K562 (cell line): ENCODE data around the gene ZBTB7A. TPM values are rescaled to one million over a fixed set of nuclear protein-coding genes. Genes with fewer than 3 reads are reported as not detected.
A peak's percentile ranks its signal among the peaks of the same experiment; 100 is the strongest.

Experiments
- ATAC-seq: fragments of 200-7000 bp; cut with Tn5 transposase; 3 replicates; pipeline ENCODE4 v1.9.1; 2020; ENCODE audit warnings: moderate library complexity
- BruUV-seq: library from RNA; stranded (reverse); fragments of 400-500 nt; replicated peaks from 2 replicates; lab custom pipeline; 2021; lab: Mats Ljungman, UMichigan
- CTCF ChIA-PET: fragments of 300-600 bp; formaldehyde crosslinking; extraction: SDS; loops from one replicate; lab custom pipeline; 2021; ENCODE audit warnings: low intra/inter-chr PET ratio; lab: Yijun Ruan, JAX
- POLR2A ChIA-PET: fragments of 300-600, 350-650 bp; sonication (Branson Sonifier 250); formaldehyde crosslinking; extraction: SDS; loops from one replicate; lab custom pipeline; 2021; ENCODE audit warnings: antibody characterized with exemption, inconsistent platforms; lab: Yijun Ruan, JAX
- DNase-seq, 4 experiments: peaks; one replicate each; pipeline versions ENCODE4 v3.0.0 to v3.0.0-alpha.2; 2011 to 2018; ENCODE audit warnings: low spot score in 3 of 4, mixed read lengths in 3 of 4; ENCODE audit errors: extremely low read depth in 1 of 4
- FAIRE-seq: peaks from 2 replicates; lab custom pipeline; 2011; peaks lifted over from hg19 to GRCh38; lab: Jason Lieb, UNC
- H2AFZ ChIP-seq: 2 replicates; pipeline ENCODE4 v1.6.0; 2011; ENCODE audit warnings: low read depth, low read length, control low read depth, inconsistent platforms
- H3K27ac ChIP-seq: fragments of 200-600 bp; 3 replicates; pipeline ENCODE4 v1.8.0; 2011; ENCODE audit warnings: low read depth, mild to moderate bottlenecking, control low read depth, inconsistent platforms, low read length, moderate library complexity, mixed read lengths; ENCODE audit errors: extremely low read depth
- H3K27me3 ChIP-seq, 2 experiments: fragments of 300-600 bp in 1 of 2; 2 replicates in 1 of 2; 3 replicates in 1 of 2; pipeline versions ENCODE4 v1.6.0 to v1.8.0; 2011; ENCODE audit warnings: inconsistent platforms in 2 of 2, low read length in 2 of 2, mild to moderate bottlenecking in 1 of 2, mixed read lengths in 1 of 2, moderate library complexity in 1 of 2; ENCODE audit not compliant: control insufficient read depth in 2 of 2, insufficient read depth in 2 of 2
- H3K36me3 ChIP-seq: fragments of 300-600 bp; 3 replicates; pipeline ENCODE4 v1.8.0; 2011; ENCODE audit warnings: mild to moderate bottlenecking, low read length, inconsistent platforms; ENCODE audit not compliant: control insufficient read depth, insufficient read depth
- H3K4me1 ChIP-seq, 2 experiments: fragments of 200-600 bp in 1 of 2; replicated peaks in 1 of 2; 2 replicates in 1 of 2; 3 replicates in 1 of 2; pipeline versions ENCODE4 v1.5.1 to v1.8.0; 2011; ENCODE audit warnings: inconsistent platforms in 2 of 2, low read length in 2 of 2, mild to moderate bottlenecking in 1 of 2, mixed read lengths in 1 of 2, moderate library complexity in 1 of 2; ENCODE audit not compliant: control insufficient read depth in 2 of 2, insufficient read depth in 2 of 2
- H3K4me2 ChIP-seq: 2 replicates; pipeline ENCODE4 v1.6.1; 2011; ENCODE audit warnings: low read length, control low read depth, inconsistent platforms, mixed read lengths; ENCODE audit not compliant: insufficient read depth
- H3K4me3 ChIP-seq: fragments of 200-600 bp; sonication (generic), shearing (Covaris generic); 2 replicates; pipeline ENCODE4 v1.5.1; 2016; ENCODE audit warnings: control low read depth, inconsistent platforms
- H3K79me2 ChIP-seq: fragments of 200-600 bp; 3 replicates; pipeline ENCODE4 v1.8.0; 2011; ENCODE audit warnings: low read length, inconsistent platforms; ENCODE audit not compliant: control insufficient read depth, insufficient read depth
- H3K9ac ChIP-seq, 2 experiments: 2 replicates each; pipeline versions ENCODE4 v1.6.0 to v1.6.1; 2011; ENCODE audit warnings: low read depth in 2 of 2, low read length in 2 of 2, control low read depth in 1 of 2, inconsistent platforms in 1 of 2, mild to moderate bottlenecking in 1 of 2, mixed read lengths in 1 of 2; ENCODE audit not compliant: insufficient read depth in 1 of 2
- H3K9me1 ChIP-seq: one replicate; pipeline ENCODE4 v1.6.0; 2011; ENCODE audit warnings: inconsistent platforms, mild to moderate bottlenecking, low read length, moderate library complexity; ENCODE audit not compliant: control insufficient read depth, insufficient read depth
- H3K9me3 ChIP-seq: replicated peaks from 2 replicates; pipeline ENCODE4 v1.5.1; 2011; ENCODE audit warnings: low read depth, low read length, inconsistent platforms; ENCODE audit not compliant: control insufficient read depth, insufficient read depth
- H4K20me1 ChIP-seq: replicated peaks from 2 replicates; pipeline ENCODE4 v1.6.1; 2011; ENCODE audit warnings: low read length, inconsistent platforms, mixed read lengths; ENCODE audit not compliant: control insufficient read depth, insufficient read depth
- CHD1 ChIP-seq: fragments of 200-600 bp; sonication (generic); IDR thresholded peaks from one replicate; pipeline ENCODE4 v1.6.1; 2012; ENCODE audit warnings: mild to moderate bottlenecking, moderate library complexity, low read length, inconsistent platforms
- PHB2 ChIP-seq: fragments of 450-650 bp; IDR thresholded peaks from 2 replicates; pipeline ENCODE4 v1.6.1; 2017; ENCODE audit warnings: low read depth
- POLR2G ChIP-seq: fragments of 200-400 bp; formaldehyde crosslinking; IDR thresholded peaks from 2 replicates; pipeline ENCODE4 v1.6.1; 2017; ENCODE audit warnings: low read depth, mild to moderate bottlenecking, antibody characterized with exemption, low read length, moderate library complexity
- ZFP36 ChIP-seq: fragments of 150-350 bp; IDR thresholded peaks from 2 replicates; pipeline ENCODE4 v1.6.1; 2018; ENCODE audit warnings: low read length, low read depth; ENCODE audit not compliant: partially characterized antibody
- ZNF436 ChIP-seq: fragments of 250-450, 450-650 bp; sonication (Bioruptor Pico); formaldehyde crosslinking; IDR thresholded peaks from 2 replicates; pipeline ENCODE4 v1.7.0; 2020; ENCODE audit warnings: mild to moderate bottlenecking
- WGBS: fragments of 100-300 bp; shearing (Covaris generic); methylation state at CpG from one replicate; pipeline ENCODE4 v1.1.6; 2016; ENCODE audit warnings: low coverage, mixed read lengths; ENCODE audit not compliant: insufficient coverage; ENCODE audit errors: missing lambda C conversion rate; 5-methylcytosine and 5-hydroxymethylcytosine counted together
- in situ Hi-C: fragments of 300-500 bp; cut with MboI; formaldehyde crosslinking; loops from 4 replicates; pipeline ENCODE4 v1.15.0; 2018; ENCODE audit warnings: inconsistent platforms, mixed read lengths
- intact Hi-C: fragments of 100-400 bp; cut with micrococcal nuclease; formaldehyde crosslinking; loops from 2 replicates; pipeline ENCODE4 v1.14.2; 2022
- polyA plus RNA-seq, 8 experiments: library from polyadenylated mRNA; depleted of rRNA in 4 of 8; stranded (reverse) in 5 of 8; unstranded in 3 of 8; fragments of >200 nt; fragmentation: Nextera tagmentation in 2 of 8; fragmentation: Illumina TruSeq in 1 of 8; extraction: Ambion mirVana in 2 of 8; extraction: Trizol in 1 of 8; gene quantifications; 2 replicates each; pipeline versions ENCODE4 v1.2.1 to v1.2.3, GENCODE V29; 2011 to 2014; ENCODE audit warnings: inconsistent platforms in 1 of 8, missing spikeins in 1 of 8
- total RNA-seq, 7 experiments: library from RNA; depleted of rRNA in 6 of 7; stranded (reverse); fragments of >200 nt in 6 of 7; fragmentation: Illumina TruSeq in 2 of 7; extraction: Trizol in 2 of 7; gene quantifications; 2 replicates each; pipeline versions ENCODE4 v1.2.1 to v1.2.3, GENCODE V29; 2011 to 2021; ENCODE audit warnings: low replicate concordance in 1 of 7
- TF ChIP-seq, protein P1 (sequence below): fragments of 450-650 bp; IDR thresholded peaks from 2 replicates; pipeline ENCODE4 v1.6.1; 2018; ENCODE audit not compliant: partially characterized antibody
- TF ChIP-seq, protein P2 (sequence below): fragments of 450-650 bp; formaldehyde crosslinking; IDR thresholded peaks from 2 replicates; pipeline ENCODE4 v1.4.0; 2022; ENCODE audit warnings: mild to moderate bottlenecking, moderate library complexity

ZBTB7A gene
- total and polyA plus RNA-seq, 9 of the 15 experiments (the other 6 are each of a cell fraction or from before 2014, with no cell fraction given) = 0.11 to 34.0 (median 4.6) TPM

DNA sequence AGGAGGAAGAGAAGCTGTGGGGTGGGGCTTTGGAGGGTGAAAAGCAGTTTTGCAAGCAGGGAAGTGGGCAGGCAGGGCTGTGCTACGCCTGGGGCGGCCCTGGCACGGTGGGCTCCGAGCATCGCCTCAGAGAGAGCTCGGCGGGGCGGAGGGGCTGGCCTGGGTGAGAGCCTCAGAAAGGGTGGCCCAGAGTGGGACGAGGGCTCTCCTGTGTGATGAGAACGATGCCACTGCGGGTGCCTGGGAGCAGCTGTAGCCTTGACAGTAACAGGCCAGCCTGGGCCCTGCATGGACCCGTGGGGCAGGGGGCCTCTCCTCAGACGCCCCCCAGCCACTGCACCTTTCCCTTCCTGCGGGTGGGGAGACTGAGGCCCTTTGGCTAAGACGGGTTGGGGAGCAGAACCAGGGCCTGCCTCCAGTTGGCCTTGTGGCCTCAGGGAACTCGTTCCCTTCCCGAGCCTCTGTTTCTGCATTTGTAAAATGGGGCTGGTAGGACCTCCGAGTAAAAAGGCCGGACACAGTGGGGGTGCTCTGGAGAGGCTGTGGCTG lies 31.6 kb downstream of the ZBTB7A start (continued):
- TF ChIP-seq, protein P1, sequence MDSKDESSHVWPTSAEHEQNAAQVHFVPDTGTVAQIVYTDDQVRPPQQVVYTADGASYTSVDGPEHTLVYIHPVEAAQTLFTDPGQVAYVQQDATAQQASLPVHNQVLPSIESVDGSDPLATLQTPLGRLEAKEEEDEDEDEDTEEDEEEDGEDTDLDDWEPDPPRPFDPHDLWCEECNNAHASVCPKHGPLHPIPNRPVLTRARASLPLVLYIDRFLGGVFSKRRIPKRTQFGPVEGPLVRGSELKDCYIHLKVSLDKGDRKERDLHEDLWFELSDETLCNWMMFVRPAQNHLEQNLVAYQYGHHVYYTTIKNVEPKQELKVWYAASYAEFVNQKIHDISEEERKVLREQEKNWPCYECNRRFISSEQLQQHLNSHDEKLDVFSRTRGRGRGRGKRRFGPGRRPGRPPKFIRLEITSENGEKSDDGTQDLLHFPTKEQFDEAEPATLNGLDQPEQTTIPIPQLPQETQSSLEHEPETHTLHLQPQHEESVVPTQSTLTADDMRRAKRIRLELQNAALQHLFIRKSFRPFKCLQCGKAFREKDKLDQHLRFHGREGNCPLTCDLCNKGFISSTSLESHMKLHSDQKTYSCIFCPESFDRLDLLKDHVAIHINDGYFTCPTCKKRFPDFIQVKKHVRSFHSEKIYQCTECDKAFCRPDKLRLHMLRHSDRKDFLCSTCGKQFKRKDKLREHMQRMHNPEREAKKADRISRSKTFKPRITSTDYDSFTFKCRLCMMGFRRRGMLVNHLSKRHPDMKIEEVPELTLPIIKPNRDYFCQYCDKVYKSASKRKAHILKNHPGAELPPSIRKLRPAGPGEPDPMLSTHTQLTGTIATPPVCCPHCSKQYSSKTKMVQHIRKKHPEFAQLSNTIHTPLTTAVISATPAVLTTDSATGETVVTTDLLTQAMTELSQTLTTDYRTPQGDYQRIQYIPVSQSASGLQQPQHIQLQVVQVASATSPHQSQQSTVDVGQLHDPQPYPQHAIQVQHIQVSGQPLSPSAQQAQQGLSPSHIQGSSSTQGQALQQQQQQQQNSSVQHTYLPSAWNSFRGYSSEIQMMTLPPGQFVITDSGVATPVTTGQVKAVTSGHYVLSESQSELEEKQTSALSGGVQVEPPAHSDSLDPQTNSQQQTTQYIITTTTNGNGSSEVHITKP = no peak
- TF ChIP-seq PHB2 (no peak), ZNF436 (no peak)

DNA sequence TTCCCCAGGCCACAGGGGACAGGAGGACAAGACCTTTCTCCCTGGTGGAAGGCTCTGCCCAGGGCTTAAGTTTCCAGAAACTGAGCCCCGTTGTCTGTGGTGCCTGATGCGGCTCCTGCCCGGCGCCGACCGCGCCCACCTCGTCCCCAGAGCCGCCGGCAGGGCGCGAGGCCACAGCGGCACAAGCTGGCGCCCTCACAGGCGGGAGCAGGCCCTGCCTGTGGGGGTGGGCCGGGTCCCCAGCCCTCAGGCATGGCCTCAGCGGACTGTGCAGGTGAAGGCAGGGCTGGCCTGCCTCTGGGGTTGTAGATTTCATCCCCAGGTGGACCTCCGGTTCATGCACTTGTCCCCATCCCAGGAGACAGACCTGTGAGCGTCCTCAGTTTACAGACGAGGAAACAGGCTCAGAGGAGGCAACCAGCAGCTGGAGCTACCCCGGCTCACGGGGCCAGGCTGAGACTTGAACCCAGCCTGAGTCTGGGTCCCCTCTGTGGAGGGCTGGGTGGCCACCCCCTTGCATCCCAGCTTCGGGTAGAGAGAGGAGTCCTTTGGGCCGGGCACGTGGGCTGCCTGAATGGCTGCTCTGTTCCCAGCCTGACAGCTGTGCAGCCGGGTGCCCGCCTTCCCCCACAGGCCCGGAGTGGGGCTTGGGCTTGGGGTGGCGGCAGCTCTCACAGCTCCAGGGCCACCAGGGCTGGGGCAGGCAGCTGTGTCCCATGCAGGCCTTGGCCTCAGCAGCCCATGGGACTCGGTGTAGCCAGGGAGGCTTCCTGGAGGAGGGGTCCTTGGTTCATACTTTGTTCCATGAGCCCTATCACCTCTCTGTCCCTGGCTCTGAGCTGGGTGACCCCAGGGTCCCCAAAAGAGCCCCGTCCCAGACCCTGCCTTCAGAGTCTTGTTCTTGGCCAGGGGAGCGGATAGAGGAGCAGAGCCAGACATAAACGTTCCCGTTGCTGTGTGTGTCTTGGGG lies 32.4 kb downstream of the ZBTB7A start:
- H3K79me2 ChIP-seq = no peaks in the 10 kb centered on the region
- H3K9me1 ChIP-seq = no peaks in the 10 kb centered on the region
- H3K9ac ChIP-seq = peak overlapping the region in 1 of 2 experiments; percentile 26; a peak in 2 of 4 replicates
- H2AFZ ChIP-seq = no peak overlapping the region
- DNase-seq = no peak
- ATAC-seq = no peak
- WGBS = 93% methylated on average over 28 of the region's 34 CpGs
- H3K27me3 ChIP-seq = no peaks in the 10 kb centered on the region
- in situ Hi-C loops (no loop called here), intact Hi-C loops (no loop called here)
- FAIRE-seq = no peak
- no peak overlapping the region for H3K4me2 ChIP-seq
- H3K27ac ChIP-seq = no peak overlapping the region
- ChIA-PET POLR2A (interaction anchor here (0.7 to 2.2 kb wide), 2 partner anchors 9 to 228 kb away, joined by 3 to 8 read pairs; no protein-coding TSS in a partner anchor), CTCF (no interaction called here)
- peaks cover 60% of the 10 kb centered on the region for H3K36me3 ChIP-seq
- H3K4me1 ChIP-seq = peaks cover 0 to 52% of the 10 kb centered on the region in 2 experiments; a peak in 2 of 5 replicates
- H3K4me3 ChIP-seq = no peak overlapping the region
- TF ChIP-seq CHD1 (no peak), POLR2G (peak; percentile 61), ZFP36 (peak; percentile 74)
- TF ChIP-seq, protein P2, sequence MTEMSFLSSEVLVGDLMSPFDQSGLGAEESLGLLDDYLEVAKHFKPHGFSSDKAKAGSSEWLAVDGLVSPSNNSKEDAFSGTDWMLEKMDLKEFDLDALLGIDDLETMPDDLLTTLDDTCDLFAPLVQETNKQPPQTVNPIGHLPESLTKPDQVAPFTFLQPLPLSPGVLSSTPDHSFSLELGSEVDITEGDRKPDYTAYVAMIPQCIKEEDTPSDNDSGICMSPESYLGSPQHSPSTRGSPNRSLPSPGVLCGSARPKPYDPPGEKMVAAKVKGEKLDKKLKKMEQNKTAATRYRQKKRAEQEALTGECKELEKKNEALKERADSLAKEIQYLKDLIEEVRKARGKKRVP (CRISPR knock-in tag) = no peak
- BruUV-seq = no TSS peak
- peaks cover 6% of the 10 kb centered on the region for H3K9me3 ChIP-seq
- H4K20me1 ChIP-seq = no peaks in the 10 kb centered on the region; the same call in 1 of the 2 replicates
